Measurements from ENCODE around the gene TPSD1.
"Not testable (repeated sequence)": the region's sequence is repeated elsewhere in the genome, so short reads cannot be mapped to it uniquely, and the experiment has no call there.

Gene TPSD1

DNA sequence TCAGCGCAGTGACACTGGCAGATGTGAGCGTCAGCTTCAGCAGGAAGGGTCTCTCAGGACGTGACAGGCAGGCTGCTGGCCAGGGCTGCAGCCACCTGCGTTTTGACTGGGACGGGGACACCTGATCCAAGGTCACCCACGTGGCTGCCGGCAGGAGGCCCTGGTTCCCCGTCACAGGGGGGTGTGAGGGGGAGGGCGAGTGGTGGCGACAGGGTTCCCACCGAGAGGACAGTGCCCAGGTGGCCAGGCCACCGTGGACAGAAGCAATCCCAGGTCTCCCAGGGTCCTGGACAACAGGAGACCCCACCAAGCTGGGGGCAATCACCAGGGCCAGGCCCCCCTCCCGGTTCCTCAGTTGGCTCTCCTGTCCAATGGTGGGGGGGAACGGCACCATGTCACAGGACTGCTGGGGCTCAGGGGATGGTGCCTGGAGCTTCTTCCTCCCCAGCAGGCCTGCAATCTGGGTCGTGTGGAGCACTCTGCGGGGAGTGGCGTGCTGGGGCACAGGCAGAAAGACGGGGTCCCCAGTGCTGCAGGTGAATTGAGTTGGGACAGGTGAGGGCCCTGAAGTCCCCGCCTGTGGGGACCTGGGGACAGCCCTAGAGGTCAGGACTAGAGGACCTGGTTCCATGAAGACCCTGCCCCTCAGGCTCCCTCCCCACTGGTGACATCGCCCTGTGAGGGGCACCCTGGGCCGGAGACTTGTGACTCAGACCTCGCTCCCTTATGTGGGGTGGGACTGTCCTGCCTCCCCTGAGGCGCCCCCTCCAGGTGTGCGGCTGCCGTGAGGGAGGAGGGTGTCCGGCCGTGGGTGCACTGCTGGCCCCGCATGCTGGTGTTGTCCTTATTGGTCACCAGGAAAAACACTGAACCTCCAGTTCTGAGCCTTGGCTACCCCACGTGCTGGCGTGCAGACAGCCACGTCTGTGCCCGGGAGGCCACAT is 11.7 kb upstream of the TPSD1 start:
- H3K27me3 Mint-ChIP-seq; H3K4me3 Mint-ChIP-seq; intact Hi-C loops (cut with micrococcal nuclease); H3K36me3 Mint-ChIP-seq (ENCODE audit: low read depth); H3K9me3 Mint-ChIP-seq: not testable (repeated sequence)
- peak overlapping the region; percentile 14 for H3K27ac Mint-ChIP-seq
- H3K4me1 Mint-ChIP-seq (ENCODE audit: low read depth) = peaks cover 25% of the 10 kb centered on the region

DNA sequence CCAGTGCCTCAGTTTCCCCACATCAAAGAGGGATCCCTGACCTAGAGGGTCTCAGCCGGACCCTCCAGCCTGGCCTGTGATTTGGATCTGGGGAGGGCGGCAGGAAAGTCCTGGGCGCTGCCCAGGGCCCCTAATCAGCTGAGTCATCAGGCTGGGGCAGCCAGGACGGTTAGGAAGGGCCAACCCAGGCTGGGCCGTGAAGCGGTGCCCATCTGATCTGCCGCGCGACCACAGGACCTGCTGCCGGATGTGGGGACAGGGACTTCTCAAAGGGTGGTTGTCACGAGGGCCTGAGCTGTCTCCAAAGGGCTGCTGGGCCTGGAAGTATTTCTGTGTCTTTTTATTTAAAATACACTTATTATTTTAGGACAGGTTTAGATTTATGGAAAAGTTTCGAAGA is 11.0 kb upstream of the TPSD1 start:
- intact Hi-C loops (cut with micrococcal nuclease) = no loop called here
- H3K9me3 Mint-ChIP-seq = no peaks in the 10 kb centered on the region
- H3K4me3 Mint-ChIP-seq = no peak overlapping the region
- H3K27me3 Mint-ChIP-seq = peaks cover 8% of the 10 kb centered on the region
- peak overlapping the region; percentile 14 for H3K27ac Mint-ChIP-seq
- H3K4me1 Mint-ChIP-seq (ENCODE audit: low read depth) = peaks cover 25% of the 10 kb centered on the region
- H3K36me3 Mint-ChIP-seq (ENCODE audit: low read depth) = no peaks in the 10 kb centered on the region

DNA sequence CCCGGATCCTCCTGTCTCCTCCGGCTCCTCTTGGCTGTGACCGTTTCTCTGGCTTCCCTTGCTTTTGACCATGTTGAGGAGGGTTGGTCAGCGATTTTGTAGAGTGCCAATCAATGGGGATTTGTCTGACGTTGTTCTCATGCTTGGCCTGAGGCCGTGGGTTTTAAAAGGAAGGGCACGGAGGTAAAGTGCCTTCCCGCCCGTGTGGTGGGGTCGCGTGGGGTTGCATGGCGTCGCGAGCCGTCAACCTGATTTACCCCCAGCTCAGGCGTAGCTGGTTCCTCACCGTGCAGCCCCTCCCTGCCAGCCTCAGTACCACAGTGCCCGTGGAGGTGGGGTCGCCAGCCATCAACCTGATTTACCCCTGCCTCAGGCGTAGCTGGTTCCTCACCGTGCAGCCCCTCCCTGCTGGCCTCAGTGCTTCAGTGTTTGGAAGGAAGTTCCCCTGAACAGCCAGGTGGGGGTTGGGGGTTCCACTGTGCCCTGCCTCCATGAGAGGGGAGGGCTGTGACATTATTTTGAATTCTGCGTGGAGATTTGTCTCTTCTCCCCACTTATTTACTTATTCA is 10.3 kb upstream of the TPSD1 start:
- H3K27me3 Mint-ChIP-seq = peaks cover 8% of the 10 kb centered on the region
- no peaks in the 10 kb centered on the region for H3K36me3 Mint-ChIP-seq (ENCODE audit: low read depth)
- peak overlapping the region; percentile 21 for H3K4me3 Mint-ChIP-seq
- intact Hi-C loops (cut with micrococcal nuclease) = no loop called here
- H3K27ac Mint-ChIP-seq = peak overlapping the region; percentile 14
- H3K9me3 Mint-ChIP-seq = no peaks in the 10 kb centered on the region
- H3K4me1 Mint-ChIP-seq (ENCODE audit: low read depth) = peaks cover 25% of the 10 kb centered on the region

DNA sequence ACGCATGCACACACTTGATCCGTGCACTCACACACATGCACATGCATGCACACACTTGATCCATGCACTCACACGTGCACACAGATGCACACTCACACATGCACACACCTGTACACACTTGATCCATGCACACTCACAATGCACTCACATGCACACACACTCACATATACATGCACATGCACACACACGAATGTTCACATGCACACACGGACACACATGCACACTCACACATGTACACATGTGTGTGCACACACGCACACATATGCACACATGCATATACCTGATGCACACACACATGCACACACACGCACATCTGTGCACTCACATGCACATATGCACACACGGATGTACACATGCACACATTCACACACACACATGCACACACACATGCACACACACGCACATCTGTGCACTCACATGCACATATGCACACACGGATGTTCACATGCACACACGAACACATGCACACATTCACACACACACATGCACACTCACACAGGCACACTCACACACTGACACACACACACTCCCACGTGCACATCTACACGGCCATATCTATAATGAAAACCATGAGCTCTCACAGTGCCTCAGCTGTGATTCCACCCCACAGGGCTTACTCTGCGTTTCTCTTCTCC is 7.8 kb upstream of the TPSD1 start:
- H3K27ac Mint-ChIP-seq; H3K27me3 Mint-ChIP-seq; H3K36me3 Mint-ChIP-seq (ENCODE audit: low read depth); intact Hi-C loops (cut with micrococcal nuclease); H3K9me3 Mint-ChIP-seq; H3K4me3 Mint-ChIP-seq: not testable (repeated sequence)
- H3K4me1 Mint-ChIP-seq (ENCODE audit: low read depth) = peaks cover 25% of the 10 kb centered on the region

DNA sequence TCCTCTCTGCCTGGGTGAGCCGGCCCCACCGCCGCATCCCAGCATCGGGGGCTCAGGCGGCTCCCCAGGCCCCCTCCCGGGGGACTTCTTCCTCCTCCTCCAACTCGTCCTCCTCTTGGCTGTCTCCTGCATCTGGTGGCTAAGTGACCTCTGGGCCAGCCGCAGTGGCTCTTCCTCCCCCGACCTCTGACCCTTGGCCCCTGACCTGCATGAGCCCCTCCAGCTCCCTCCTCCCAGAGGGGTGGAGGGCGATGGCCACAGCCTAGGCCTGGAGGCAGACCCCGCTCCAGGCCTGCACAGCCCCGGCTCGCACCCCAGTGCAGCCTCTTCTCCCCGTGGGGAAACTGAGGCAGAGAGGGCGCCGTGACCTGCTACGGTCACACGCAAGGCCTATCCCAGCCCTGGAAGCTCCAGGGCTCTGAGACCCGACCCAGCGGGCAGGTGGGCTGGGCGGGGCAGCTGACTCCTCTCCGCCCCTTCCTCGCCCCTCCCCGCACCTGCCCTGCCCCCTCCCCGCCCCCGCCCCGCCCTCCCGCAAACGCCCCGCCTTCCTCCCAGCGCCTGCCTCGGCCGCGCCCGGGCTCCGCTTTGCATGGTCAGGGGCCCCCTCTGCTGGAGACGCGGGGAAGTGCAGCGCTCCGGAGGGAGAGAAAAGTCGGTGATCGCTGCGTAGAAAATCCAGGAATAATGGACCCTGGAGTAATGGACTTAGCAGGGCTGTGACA is 6.7 kb upstream of the TPSD1 start:
- H3K9me3 Mint-ChIP-seq; H3K4me3 Mint-ChIP-seq; H3K36me3 Mint-ChIP-seq (ENCODE audit: low read depth); intact Hi-C loops (cut with micrococcal nuclease); H3K27ac Mint-ChIP-seq; H3K27me3 Mint-ChIP-seq: not testable (repeated sequence)
- peaks cover 25% of the 10 kb centered on the region for H3K4me1 Mint-ChIP-seq (ENCODE audit: low read depth)

DNA sequence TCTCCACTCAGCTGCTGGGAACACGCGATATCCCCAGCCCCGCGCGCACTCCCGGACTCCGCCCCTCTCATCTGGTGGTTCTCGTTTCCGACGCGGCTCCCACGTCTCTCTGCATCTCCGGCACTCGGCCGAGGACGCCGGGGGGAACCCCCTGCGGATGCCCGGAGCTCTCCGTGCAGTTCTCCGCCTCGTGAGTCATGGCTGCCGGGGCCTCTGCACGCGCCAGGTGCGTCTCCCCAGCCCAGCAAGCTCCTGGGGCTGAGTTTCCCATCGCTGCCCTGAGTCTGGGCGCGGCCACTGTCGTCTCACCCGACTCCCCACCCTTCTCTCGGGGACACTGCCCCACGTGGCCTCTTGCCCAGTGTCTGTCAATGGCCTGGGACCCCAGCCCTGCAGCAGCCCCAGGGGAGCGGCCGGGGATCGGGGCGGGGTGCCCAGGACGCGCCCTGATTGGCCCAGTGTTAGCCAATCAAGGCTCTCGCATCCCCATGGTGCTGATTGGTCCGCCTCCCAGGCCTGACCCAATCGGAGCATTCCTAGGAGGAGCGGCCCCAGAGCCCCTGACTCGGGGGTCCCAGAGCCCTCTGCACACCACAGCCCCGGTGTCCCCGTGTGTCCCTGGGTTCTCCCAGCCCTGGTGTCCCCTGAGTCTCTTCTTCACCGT is 2.0 kb upstream of the TPSD1 start:
- H3K9me3 Mint-ChIP-seq; H3K27ac Mint-ChIP-seq; intact Hi-C loops (cut with micrococcal nuclease); H3K4me1 Mint-ChIP-seq (ENCODE audit: low read depth); H3K4me3 Mint-ChIP-seq; H3K36me3 Mint-ChIP-seq (ENCODE audit: low read depth): not testable (repeated sequence)
- peaks cover 11% of the 10 kb centered on the region for H3K27me3 Mint-ChIP-seq

DNA sequence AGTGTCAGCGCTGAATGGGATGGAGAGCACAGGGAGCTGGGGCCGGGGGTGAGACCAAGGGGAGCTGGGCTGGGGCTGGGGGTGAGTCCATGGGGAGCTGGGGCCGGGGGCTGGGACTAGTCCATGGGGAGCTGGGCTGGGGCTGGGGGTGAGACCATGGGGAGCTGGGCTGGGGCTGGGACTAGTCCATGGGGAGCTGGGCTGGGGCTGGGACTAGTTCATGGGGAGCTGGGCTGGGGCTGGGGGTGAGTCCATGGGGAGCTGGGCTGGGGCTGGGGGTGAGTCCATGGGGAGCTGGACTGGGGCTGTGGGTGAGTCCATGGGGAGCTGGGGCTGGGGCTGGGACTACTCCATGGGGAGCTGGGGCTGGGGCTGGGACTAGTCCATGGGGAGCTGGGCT is 1.0 kb upstream of the TPSD1 start:
- intact Hi-C loops (cut with micrococcal nuclease); H3K27ac Mint-ChIP-seq; H3K9me3 Mint-ChIP-seq; H3K4me3 Mint-ChIP-seq; H3K4me1 Mint-ChIP-seq (ENCODE audit: low read depth); H3K36me3 Mint-ChIP-seq (ENCODE audit: low read depth): not testable (repeated sequence)
- peaks cover 21% of the 10 kb centered on the region for H3K27me3 Mint-ChIP-seq

DNA sequence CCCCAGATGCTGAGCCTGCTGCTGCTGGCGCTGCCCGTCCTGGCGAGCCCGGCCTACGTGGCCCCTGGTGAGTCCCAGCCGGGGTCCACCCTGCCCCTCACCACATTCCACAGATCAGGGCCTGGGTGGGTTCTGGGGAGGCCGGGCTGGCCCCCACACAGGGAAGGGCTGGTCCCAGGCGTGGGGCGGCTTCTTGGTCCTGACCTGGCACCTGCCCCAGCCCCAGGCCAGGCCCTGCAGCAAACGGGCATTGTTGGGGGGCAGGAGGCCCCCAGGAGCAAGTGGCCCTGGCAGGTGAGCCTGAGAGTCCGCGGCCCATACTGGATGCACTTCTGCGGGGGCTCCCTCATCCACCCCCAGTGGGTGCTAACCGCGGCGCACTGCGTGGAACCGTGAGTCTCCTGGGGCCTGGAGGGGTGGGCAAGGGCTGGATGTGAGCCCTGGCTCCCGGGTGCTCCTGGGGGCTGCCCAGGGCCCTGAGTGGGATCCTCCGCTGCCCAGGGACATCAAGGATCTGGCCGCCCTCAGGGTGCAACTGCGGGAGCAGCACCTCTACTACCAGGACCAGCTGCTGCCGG is 516 bp downstream of the TPSD1 start:
- H3K27ac Mint-ChIP-seq; H3K36me3 Mint-ChIP-seq (ENCODE audit: low read depth); H3K4me3 Mint-ChIP-seq; intact Hi-C loops (cut with micrococcal nuclease); H3K9me3 Mint-ChIP-seq; H3K4me1 Mint-ChIP-seq (ENCODE audit: low read depth): not testable (repeated sequence)
- H3K27me3 Mint-ChIP-seq = peaks cover 35% of the 10 kb centered on the region

DNA sequence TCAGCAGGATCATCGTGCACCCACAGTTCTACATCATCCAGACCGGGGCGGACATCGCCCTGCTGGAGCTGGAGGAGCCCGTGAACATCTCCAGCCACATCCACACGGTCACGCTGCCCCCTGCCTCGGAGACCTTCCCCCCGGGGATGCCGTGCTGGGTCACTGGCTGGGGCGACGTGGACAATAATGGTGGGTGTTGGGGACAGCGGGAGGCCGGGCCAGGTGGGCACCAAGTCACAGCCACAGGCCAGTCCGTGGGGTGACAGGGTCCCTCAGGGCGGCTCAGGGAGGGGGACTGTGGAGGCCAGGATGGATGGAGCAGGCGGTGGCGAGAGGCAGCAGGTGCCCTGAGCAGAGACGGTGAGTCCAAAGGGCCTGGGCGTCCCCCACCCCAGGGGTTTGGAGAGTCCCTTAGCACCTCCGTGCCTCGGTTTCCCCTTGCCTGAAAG is 1.0 kb downstream of the TPSD1 start:
- H3K27ac Mint-ChIP-seq = no peak overlapping the region
- H3K4me1 Mint-ChIP-seq (ENCODE audit: low read depth) = peaks cover 5% of the 10 kb centered on the region
- H3K36me3 Mint-ChIP-seq (ENCODE audit: low read depth) = no peaks in the 10 kb centered on the region
- H3K4me3 Mint-ChIP-seq = no peak overlapping the region
- H3K27me3 Mint-ChIP-seq = peaks cover 40% of the 10 kb centered on the region
- intact Hi-C loops (cut with micrococcal nuclease) = no loop called here
- H3K9me3 Mint-ChIP-seq = no peaks in the 10 kb centered on the region

DNA sequence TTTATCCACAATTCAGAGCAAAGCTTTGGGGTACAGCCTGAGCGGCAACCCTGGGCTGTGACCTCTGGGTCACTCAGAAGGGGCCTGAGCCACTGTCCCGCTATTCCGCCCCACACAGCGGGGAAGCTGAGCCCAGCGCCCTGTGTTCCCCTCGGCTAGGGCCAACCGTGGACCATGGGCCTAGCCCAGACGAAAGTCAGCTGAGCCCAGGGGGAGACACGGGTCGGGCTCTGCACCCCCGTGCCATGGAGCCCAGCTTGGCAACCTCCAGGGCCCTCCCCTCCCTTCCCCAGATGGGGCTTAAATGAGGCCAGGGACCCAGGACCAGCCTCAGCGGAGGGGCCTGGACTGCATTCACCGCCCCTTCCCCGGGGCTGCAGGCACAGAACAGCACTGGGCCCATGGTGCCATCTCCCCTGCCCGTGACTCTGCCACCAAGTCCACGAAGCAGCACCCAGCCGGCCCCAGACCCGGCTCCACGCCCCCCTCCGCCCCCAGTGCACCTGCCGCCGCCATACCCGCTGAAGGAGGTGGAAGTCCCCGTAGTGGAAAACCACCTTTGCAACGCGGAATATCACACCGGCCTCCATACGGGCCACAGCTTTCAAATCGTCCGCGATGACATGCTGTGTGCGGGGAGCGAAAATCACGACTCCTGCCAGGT is 1.8 kb downstream of the TPSD1 start:
- intact Hi-C loops (cut with micrococcal nuclease) = no loop called here
- no peak overlapping the region for H3K4me3 Mint-ChIP-seq
- H3K4me1 Mint-ChIP-seq (ENCODE audit: low read depth) = peaks cover 5% of the 10 kb centered on the region
- no peaks in the 10 kb centered on the region for H3K9me3 Mint-ChIP-seq
- no peak overlapping the region for H3K27ac Mint-ChIP-seq
- H3K36me3 Mint-ChIP-seq (ENCODE audit: low read depth) = no peaks in the 10 kb centered on the region
- H3K27me3 Mint-ChIP-seq = peaks cover 48% of the 10 kb centered on the region

DNA sequence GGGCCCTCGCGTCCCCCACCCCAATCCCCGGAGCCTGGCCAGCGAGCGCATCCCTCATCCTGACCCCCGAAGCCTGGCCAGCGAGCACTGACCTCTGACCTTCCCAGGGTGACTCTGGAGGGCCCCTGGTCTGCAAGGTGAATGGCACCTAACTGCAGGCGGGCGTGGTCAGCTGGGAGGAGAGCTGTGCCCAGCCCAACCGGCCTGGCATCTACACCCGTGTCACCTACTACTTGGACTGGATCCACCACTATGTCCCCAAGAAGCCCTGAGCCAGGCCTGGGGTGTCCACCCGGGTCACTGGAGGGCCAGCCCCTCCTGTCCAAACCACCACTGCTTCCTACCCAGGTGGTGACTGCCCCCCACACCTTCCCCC is 2.3 kb downstream of the TPSD1 start:
- H3K36me3 Mint-ChIP-seq (ENCODE audit: low read depth) = no peaks in the 10 kb centered on the region
- H3K9me3 Mint-ChIP-seq = no peaks in the 10 kb centered on the region
- H3K4me1 Mint-ChIP-seq (ENCODE audit: low read depth) = peaks cover 5% of the 10 kb centered on the region
- no peak overlapping the region for H3K27ac Mint-ChIP-seq
- peaks cover 52% of the 10 kb centered on the region for H3K27me3 Mint-ChIP-seq
- H3K4me3 Mint-ChIP-seq = no peak overlapping the region
- intact Hi-C loops (cut with micrococcal nuclease) = no loop called here

DNA sequence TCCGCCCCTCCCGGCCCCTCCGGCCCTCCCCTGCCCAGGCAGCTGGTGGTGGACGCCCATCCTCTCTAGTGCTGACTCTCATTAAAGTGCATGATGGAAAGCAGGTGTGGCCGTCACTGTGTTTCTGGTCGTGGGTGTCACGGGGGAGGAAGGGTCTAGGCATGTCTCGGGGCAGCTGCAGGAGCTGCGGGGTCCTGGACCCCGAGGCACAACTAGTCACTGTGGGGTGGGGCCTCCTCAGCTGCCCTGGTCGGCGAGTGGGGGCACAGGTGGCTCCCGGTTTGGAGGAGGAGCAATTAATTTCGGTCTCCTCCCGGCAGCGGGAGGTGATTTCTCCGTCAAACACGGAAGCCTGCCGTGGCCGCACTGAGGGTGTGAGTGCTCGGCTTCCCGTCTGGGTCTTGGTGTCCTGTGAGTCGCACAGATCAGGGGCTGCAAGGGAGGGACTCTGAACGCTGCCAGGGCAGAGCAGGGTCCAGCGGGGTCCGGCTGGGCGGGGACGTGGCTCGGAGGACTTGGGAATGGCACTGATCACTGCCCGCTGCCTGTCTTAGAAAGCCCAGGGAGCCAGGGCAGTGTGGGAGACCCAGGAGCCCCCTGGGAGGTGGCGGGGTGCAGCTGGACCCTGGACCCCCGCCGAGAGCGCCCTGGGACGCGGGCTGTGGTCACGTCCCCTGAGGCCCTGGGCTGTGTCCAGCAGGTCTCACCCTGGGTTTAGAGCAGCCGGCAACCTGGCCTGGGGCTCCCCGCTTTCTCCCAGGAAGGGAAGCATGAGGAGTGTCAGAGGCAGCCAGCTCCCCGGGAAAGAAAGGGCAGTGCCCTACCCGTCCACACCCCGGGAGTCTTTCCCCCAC is 3.3 kb downstream of the TPSD1 start:
- Mint-ChIP-seq H3K27ac (no peak overlapping the region), H3K4me3 (no peak overlapping the region), H3K9me3 (peaks cover 3% of the 10 kb centered on the region), H3K27me3 (peaks cover 52% of the 10 kb centered on the region), H3K36me3 (ENCODE audit: low read depth) (no peaks in the 10 kb centered on the region), H3K4me1 (ENCODE audit: low read depth) (peaks cover 5% of the 10 kb centered on the region)
- intact Hi-C loops (cut with micrococcal nuclease) = no loop called here

Data from dendritic cell treated with granulocyte-macrophage colony-stimulating factor and Interleukin-4, amounts not matched to agents 40 ng/mL and 50 ng/mL, for 4 days (primary cell).